ENCODE measurements around the gene CGB7.

Gene CGB7

DNA sequence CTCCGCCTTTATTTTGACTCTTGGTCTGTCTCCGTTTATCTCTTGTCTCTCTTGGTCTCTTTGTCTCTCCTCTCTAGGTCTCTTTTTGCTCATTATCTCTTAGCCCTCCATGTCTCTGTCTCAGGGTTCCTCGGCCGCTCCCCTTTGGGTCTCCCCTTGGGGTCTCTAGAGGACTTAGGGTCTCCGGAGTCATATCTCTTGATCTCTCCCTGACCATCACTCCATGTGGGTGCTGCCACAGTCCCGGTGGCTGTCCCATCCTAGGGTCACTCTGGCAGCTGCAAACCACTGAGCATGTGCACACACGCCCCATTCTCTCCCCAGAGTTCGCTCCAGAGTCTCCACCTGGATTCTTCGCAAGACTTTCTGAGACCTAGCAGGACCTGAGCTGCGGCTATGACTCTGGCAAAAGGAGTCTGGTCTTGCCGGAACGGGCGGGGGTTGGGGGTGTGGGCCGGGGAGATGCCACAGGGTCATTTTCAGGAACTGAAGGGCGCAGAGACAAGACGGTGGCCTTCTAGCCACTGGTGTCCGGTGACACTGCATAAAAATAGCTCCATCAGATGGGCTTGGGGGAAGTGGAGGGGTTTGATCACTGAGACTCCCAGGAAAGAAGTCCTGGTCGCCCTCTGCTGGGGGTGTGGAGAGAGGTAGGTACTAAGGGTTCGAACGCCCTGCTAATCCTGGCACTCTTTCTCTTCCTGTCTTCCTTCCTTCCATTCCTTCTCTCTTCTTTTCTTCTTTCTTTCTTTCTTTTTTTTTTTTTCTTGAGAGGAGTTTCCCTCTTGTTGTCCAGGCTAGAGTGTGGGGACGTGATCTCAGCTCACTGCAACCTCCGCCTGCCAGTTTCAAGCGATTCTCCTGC lies 16.2 kb upstream of the CGB7 start:
- no peak for DNase-seq (ENCODE audit: low read depth)
- no peak overlapping the region for H3K4me3 ChIP-seq (ENCODE audit: low read depth, low read length)
- TF ChIP-seq, protein P1, sequence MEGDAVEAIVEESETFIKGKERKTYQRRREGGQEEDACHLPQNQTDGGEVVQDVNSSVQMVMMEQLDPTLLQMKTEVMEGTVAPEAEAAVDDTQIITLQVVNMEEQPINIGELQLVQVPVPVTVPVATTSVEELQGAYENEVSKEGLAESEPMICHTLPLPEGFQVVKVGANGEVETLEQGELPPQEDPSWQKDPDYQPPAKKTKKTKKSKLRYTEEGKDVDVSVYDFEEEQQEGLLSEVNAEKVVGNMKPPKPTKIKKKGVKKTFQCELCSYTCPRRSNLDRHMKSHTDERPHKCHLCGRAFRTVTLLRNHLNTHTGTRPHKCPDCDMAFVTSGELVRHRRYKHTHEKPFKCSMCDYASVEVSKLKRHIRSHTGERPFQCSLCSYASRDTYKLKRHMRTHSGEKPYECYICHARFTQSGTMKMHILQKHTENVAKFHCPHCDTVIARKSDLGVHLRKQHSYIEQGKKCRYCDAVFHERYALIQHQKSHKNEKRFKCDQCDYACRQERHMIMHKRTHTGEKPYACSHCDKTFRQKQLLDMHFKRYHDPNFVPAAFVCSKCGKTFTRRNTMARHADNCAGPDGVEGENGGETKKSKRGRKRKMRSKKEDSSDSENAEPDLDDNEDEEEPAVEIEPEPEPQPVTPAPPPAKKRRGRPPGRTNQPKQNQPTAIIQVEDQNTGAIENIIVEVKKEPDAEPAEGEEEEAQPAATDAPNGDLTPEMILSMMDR (IDR thresholded peaks at IDR 0.05; ENCODE audit: control insufficient read depth, extremely low read depth, insufficient read depth), result peak; percentile 30

DNA sequence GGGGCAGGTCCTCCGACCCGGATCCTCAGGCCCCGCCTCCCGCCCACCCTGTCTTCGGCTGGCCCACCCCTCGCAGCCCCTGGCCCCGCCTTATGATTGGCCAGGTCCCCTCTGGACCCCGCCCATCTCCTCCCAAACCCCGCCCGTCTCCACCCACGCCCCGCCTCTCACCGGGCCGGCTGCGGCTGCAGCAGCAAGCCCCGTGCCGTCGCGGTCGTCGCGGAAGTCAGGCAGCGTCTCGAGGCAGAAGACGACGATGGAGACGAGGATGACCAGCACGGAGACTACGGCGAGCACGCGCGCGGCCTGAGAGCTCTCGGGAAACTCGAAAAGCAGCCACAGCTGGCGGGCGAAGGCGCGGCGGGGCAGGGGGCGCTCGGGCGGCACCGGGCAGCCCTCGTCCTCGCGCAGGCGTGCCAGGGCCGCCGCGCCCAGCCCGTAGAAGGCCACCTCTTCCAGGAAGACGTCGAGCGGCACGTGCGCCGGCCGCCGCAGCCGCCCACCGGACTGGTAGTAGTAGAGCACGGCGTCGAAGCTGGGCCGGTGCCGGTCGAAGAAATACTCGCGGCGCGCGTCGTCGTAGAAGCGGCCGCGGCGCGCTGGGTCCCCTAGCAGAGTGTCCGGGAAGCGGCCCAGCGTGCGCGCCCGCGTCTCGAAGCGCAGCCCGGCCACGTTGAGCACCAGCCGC lies 14.5 kb upstream of the CGB7 start:
- TF ChIP-seq, protein P1 (IDR thresholded peaks at IDR 0.05; ENCODE audit: control insufficient read depth, extremely low read depth, insufficient read depth), result no peak
- no peak for DNase-seq (ENCODE audit: low read depth)
- no peak overlapping the region for H3K4me3 ChIP-seq (ENCODE audit: low read depth, low read length)

DNA sequence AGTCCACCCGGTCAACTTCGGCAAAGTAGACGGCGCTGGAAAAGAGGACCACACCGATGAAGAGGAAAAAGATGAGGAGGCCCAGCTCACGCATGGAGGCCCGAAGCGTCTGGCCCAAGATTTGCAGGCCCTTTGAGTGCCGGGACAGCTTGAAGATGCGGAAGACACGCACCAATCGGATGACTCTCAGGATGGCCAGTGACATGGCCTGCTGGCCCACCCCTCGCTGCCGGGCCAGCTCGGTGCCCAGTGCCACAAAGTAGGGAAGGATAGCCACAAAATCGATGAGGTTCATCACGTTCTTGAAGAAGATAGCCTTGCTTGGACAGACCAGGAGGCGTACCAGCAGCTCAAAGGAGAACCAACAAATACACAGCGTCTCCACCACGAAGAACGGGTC lies 12.9 kb upstream of the CGB7 start:
- TF ChIP-seq, protein P1 (IDR thresholded peaks at IDR 0.05; ENCODE audit: control insufficient read depth, extremely low read depth, insufficient read depth), result no peak
- no peak for DNase-seq (ENCODE audit: low read depth)
- no peak overlapping the region for H3K4me3 ChIP-seq (ENCODE audit: low read depth, low read length)

DNA sequence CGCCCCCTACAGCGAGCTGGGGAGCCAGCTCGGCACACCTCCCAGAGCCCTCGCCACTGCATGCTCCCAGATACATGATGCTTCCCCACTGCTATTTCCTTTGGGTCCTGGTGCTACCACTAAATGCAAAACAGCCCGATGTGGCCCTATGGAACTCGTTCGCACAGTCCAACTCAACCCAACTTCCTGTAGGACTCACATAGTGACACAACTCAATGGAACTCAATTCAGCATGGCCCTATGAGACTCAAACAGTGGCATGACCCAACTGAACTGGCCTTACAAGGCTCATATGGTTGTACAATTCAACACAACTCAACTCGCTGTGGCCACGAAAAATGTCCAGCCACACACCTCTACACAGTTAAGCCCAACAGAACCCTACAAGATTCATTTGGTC lies 11.5 kb upstream of the CGB7 start:
- TF ChIP-seq, protein P1 (IDR thresholded peaks at IDR 0.05; ENCODE audit: control insufficient read depth, extremely low read depth, insufficient read depth), result no peak
- DNase-seq (ENCODE audit: low read depth), result no peak
- H3K4me3 ChIP-seq (ENCODE audit: low read depth, low read length), result no peak overlapping the region

DNA sequence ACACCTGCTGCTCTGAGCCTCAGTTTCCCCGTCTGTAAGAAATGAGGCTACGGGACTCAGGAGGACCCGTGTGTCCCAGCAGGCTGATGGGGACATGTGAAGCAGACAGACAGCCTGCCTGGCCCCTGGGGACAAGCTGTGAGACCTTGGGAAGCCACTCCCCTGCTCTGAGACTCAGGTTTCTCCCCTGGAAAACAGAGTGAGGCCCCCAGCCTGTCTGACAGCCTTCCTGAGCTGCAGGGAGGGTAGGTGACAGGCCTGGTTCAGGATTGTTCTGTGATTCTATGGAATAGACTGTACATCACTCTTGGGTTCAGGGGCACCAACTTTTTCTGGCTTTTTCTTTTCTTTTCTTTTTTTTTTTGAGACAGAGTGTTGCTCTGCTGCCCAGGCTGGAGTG lies 10.0 kb upstream of the CGB7 start:
- H3K4me3 ChIP-seq (ENCODE audit: low read depth, low read length), result no peak overlapping the region
- DNase-seq (ENCODE audit: low read depth), result no peak
- TF ChIP-seq, protein P1 (IDR thresholded peaks at IDR 0.05; ENCODE audit: control insufficient read depth, extremely low read depth, insufficient read depth), result no peak

DNA sequence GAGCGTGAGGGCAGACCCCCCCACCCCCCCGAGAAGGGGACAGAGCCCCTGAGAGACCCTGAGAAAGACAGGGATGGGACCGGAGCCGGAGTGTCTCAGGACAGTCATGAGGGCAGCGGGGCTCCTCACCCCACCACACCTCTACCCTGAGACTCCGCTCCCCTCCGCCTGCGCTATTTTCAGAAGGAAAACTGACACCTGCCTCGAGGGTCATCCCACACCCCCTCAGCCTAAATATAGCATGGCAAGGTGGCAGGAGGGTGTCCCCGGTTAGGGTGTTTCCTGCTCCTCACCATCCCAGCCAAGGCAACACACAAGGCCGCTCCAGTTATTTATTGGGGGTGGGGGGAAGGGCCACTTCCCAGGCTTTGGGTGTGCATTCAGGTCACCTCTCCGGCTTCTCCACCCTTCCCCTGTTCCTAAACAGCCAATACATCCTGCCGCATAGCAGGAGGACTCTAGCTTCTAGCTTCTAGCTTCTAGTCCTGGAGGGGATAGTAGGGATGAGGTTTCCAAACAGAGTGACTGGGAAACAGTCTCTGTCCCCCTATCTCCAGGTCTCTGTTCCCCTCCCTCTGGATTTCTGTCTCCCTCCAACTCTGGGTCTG lies 8.5 kb upstream of the CGB7 start:
- TF ChIP-seq, protein P1 (IDR thresholded peaks at IDR 0.05; ENCODE audit: control insufficient read depth, extremely low read depth, insufficient read depth), result no peak
- H3K4me3 ChIP-seq (ENCODE audit: low read depth, low read length), result no peak overlapping the region
- DNase-seq (ENCODE audit: low read depth), result no peak

All from LNCaP clone FGC (cell line).